OCI-LY3 (cell line): ENCODE results near the gene MAP3K12.
"Not testable (repeated sequence)": the region's sequence is repeated elsewhere in the genome, so short reads cannot be mapped to it uniquely, and the experiment has no call there.

Source experiments
- H2AFZ ChIP-seq: fragments of 200-600, 300-600 bp; shearing (Covaris generic); 2 replicates; pipeline ENCODE4 v1.6.0; 2014; ENCODE audit warnings: antibody characterized with exemption, low read depth, low read length
- H3K27ac ChIP-seq: fragments of 200-600, 300-600 bp; sonication (generic); 2 replicates; pipeline ENCODE4 v1.5.1; 2014; ENCODE audit warnings: mild to moderate bottlenecking, low read length, moderate library complexity, mixed read lengths
- H3K27me3 ChIP-seq: fragments of 200-600, 300-600 bp; sonication (generic); 2 replicates; pipeline ENCODE4 v1.6.1; 2014; ENCODE audit warnings: low read depth, low read length, mixed read lengths
- H3K36me3 ChIP-seq: fragments of 200-600, 300-600 bp; sonication (generic); replicated peaks from 2 replicates; pipeline ENCODE3; 2014; ENCODE audit warnings: low read depth, low read length, mixed read lengths
- H3K4me1 ChIP-seq: fragments of 300-600, 200-600 bp; sonication (generic); 2 replicates; pipeline ENCODE4 v1.6.1; 2014; ENCODE audit warnings: low read length, mixed read lengths
- H3K4me2 ChIP-seq: fragments of 200-600, 300-600 bp; sonication (generic); 2 replicates; pipeline ENCODE4 v1.6.1; 2014; ENCODE audit warnings: low read length, mixed read lengths
- H3K4me3 ChIP-seq: fragments of 300-600, 200-600 bp; sonication (generic); 2 replicates; pipeline ENCODE4 v1.5.1; 2014; ENCODE audit warnings: antibody characterized with exemption, mild to moderate bottlenecking, low read length, moderate library complexity
- H3K79me2 ChIP-seq: fragments of 300-600, 200-600 bp; shearing (Covaris generic); 2 replicates; pipeline ENCODE4 v1.6.1; 2014; ENCODE audit warnings: mild to moderate bottlenecking, low read length, mixed read lengths
- H3K9ac ChIP-seq: fragments of 300-600, 200-600 bp; shearing (Covaris generic); 2 replicates; pipeline ENCODE4 v1.6.0; 2014; ENCODE audit warnings: mild to moderate bottlenecking, low read length, moderate library complexity
- H3K9me3 ChIP-seq: fragments of 200-600, 300-600 bp; shearing (Covaris generic); 2 replicates; pipeline ENCODE4 v1.6.1; 2014; ENCODE audit warnings: low read length, mixed read lengths; ENCODE audit not compliant: insufficient read depth
- H4K20me1 ChIP-seq: fragments of 200-600, 300-600 bp; sonication (generic); 2 replicates; pipeline ENCODE4 v1.6.1; 2016; ENCODE audit warnings: low read length, mixed read lengths; ENCODE audit not compliant: insufficient read depth
- CTCF ChIP-seq: fragments of 200-600, 300-600 bp; sonication (generic); IDR thresholded peaks from 2 replicates; pipeline ENCODE4 v1.5.1; 2014; ENCODE audit warnings: antibody characterized with exemption, low read length, low read depth
- EZH2phosphoT487 ChIP-seq: fragments of 200-600 bp; shearing (Covaris generic); IDR thresholded peaks from 2 replicates; pipeline ENCODE4 v1.6.1; 2018; ENCODE audit warnings: antibody characterized with exemption, mixed run types, low read depth

MAP3K12 gene

GRCh38 chr12:53443955-53444354, 55.3 kb downstream of the MAP3K12 start:
- Histone ChIP-seq H3K36me3 (peaks cover 27% of the 10 kb centered on the region), H3K27ac (no peak overlapping the region), H2AFZ (no peak overlapping the region)

GRCh38 chr12:53441040-53441833, 58.0 kb downstream of the MAP3K12 start, which contains the start of gene PRR13:
Gene PRR13, plus strand, starts transcription at chr12:53441734. Its CDS starts 981 bp downstream, at chr12:53442715.
- Histone ChIP-seq H3K4me1 (peaks cover 7% of the 10 kb centered on the region; the same call in 1 of the 2 replicates), H3K36me3 (peaks cover 16% of the 10 kb centered on the region), H2AFZ (peak within 1 kb of the TSS; percentile 100), H3K9me3 (no peaks in the 10 kb centered on the region), H3K27ac (peak within 1 kb of the TSS; percentile 58), H3K79me2 (peaks cover 24% of the 10 kb centered on the region), H4K20me1 (no peaks in the 10 kb centered on the region), H3K4me3 (peak within 1 kb of the TSS; percentile 91), H3K27me3 (no peaks in the 10 kb centered on the region), H3K9ac (peak within 1 kb of the TSS; percentile 95), H3K4me2 (peak within 1 kb of the TSS; percentile 90)
- TF ChIP-seq CTCF (no peak), EZH2phosphoT487 (no peak)

More at GRCh38 chr12:53443955-53444354, 55.3 kb downstream of the MAP3K12 start:
- Histone ChIP-seq H3K9me3 (no peaks in the 10 kb centered on the region), H3K79me2 (peaks cover 24% of the 10 kb centered on the region), H4K20me1 (no peaks in the 10 kb centered on the region), H3K4me3 (no peak overlapping the region), H3K4me1 (peaks cover 7% of the 10 kb centered on the region; the same call in 1 of the 2 replicates), H3K27me3 (no peaks in the 10 kb centered on the region), H3K9ac (no peak overlapping the region), H3K4me2 (no peak overlapping the region)
- no peak for TF ChIP-seq EZH2phosphoT487
- no peak for TF ChIP-seq CTCF

GRCh38 chr12:53439582-53439981, 59.7 kb downstream of the MAP3K12 start:
- H3K4me1 ChIP-seq, H2AFZ ChIP-seq, H3K4me2 ChIP-seq, H3K9me3 ChIP-seq, H3K9ac ChIP-seq, H3K27ac ChIP-seq, H3K27me3 ChIP-seq, H3K4me3 ChIP-seq, H3K36me3 ChIP-seq, H4K20me1 ChIP-seq: not testable (repeated sequence)
- H3K79me2 ChIP-seq = peaks cover 24% of the 10 kb centered on the region

- not testable (repeated sequence) for H3K9ac ChIP-seq, H4K20me1 ChIP-seq, H3K4me3 ChIP-seq, H2AFZ ChIP-seq, H3K4me1 ChIP-seq, H3K79me2 ChIP-seq, H3K27me3 ChIP-seq, H3K9me3 ChIP-seq, H3K36me3 ChIP-seq, H3K4me2 ChIP-seq, H3K27ac ChIP-seq
Measured at GRCh38 chr12:53435326-53435725, 63.9 kb downstream of the MAP3K12 start.

GRCh38 chr12:53431187-53431586, 68.1 kb downstream of the MAP3K12 start:
- Histone ChIP-seq H3K27me3 (no peaks in the 10 kb centered on the region), H2AFZ (no peak overlapping the region), H4K20me1 (no peaks in the 10 kb centered on the region), H3K4me3 (no peak overlapping the region), H3K79me2 (no peaks in the 10 kb centered on the region), H3K9me3 (no peaks in the 10 kb centered on the region), H3K4me2 (no peak overlapping the region), H3K36me3 (no peaks in the 10 kb centered on the region), H3K9ac (no peak overlapping the region), H3K27ac (no peak overlapping the region), H3K4me1 (no peaks in the 10 kb centered on the region)
- TF ChIP-seq CTCF (no peak), EZH2phosphoT487 (no peak)
